H9 (cell line): ENCODE data around the gene MDK. TPM values are rescaled to one million over a fixed set of nuclear protein-coding genes. Genes with fewer than 3 reads are reported as not detected.
A peak's percentile ranks its signal among the peaks of the same experiment; 100 is the strongest.

ENCODE experiments used
- DNase-seq: peaks from one replicate; pipeline ENCODE4 v3.0.0-alpha.2; 2017
- H2AFZ ChIP-seq: one replicate; pipeline ENCODE4 v1.6.1; 2013; ENCODE audit warnings: mild to moderate bottlenecking, low read length, control low read depth, moderate library complexity
- H2AK5ac ChIP-seq: 2 replicates; pipeline ENCODE4 v1.6.1; 2013; ENCODE audit warnings: low read length, control low read depth, mixed read lengths; ENCODE audit not compliant: insufficient read length
- H2BK120ac ChIP-seq: one replicate; pipeline ENCODE4 v1.6.1; 2013; ENCODE audit warnings: low read depth, mild to moderate bottlenecking, low read length, control low read depth, inconsistent platforms; ENCODE audit not compliant: poor library complexity, severe bottlenecking
- H2BK12ac ChIP-seq: 2 replicates; pipeline ENCODE4 v1.6.1; 2013; ENCODE audit warnings: low read length, control low read depth, mixed read lengths, low read depth; ENCODE audit not compliant: insufficient read length
- H2BK15ac ChIP-seq: 2 replicates; pipeline ENCODE4 v1.6.1; 2013; ENCODE audit warnings: low read depth, low read length, control low read depth
- H2BK20ac ChIP-seq: one replicate; pipeline ENCODE4 v1.6.1; 2013; ENCODE audit warnings: low read depth, mild to moderate bottlenecking, low read length, control low read depth, inconsistent platforms; ENCODE audit not compliant: poor library complexity, severe bottlenecking
- H2BK5ac ChIP-seq: 2 replicates; pipeline ENCODE4 v1.6.1; 2013; ENCODE audit warnings: low read length, control low read depth, mixed read lengths; ENCODE audit not compliant: insufficient read length
- H3K14ac ChIP-seq: 2 replicates; pipeline ENCODE4 v1.6.1; 2013; ENCODE audit warnings: low read length, control low read depth; ENCODE audit not compliant: insufficient read depth
- H3K18ac ChIP-seq: 2 replicates; pipeline ENCODE4 v1.6.1; 2013; ENCODE audit warnings: low read depth, mild to moderate bottlenecking, mixed read lengths, low read length, control low read depth; ENCODE audit not compliant: insufficient read length
- H3K23ac ChIP-seq: 2 replicates; pipeline ENCODE4 v1.6.1; 2013; ENCODE audit warnings: low read length, control low read depth, mixed read lengths, low read depth; ENCODE audit not compliant: insufficient read length
- H3K23me2 ChIP-seq: 2 replicates; pipeline ENCODE4 v1.6.1; 2013; ENCODE audit warnings: low read depth, mild to moderate bottlenecking, mixed read lengths, low read length, control low read depth; ENCODE audit not compliant: insufficient read length, poor library complexity, severe bottlenecking
- H3K27ac ChIP-seq: 2 replicates; pipeline ENCODE4 v1.5.1; 2013; ENCODE audit warnings: low read length, control low read depth, mixed read lengths, low read depth; ENCODE audit not compliant: insufficient read length
- H3K27me3 ChIP-seq: 2 replicates; pipeline ENCODE4 v1.6.1; 2013; ENCODE audit warnings: low read length, control low read depth, inconsistent platforms; ENCODE audit not compliant: insufficient read depth
- H3K4ac ChIP-seq: 2 replicates; pipeline ENCODE4 v1.6.1; 2013; ENCODE audit warnings: low read depth, mild to moderate bottlenecking, control low read depth, inconsistent platforms, low read length, moderate library complexity
- H3K4me1 ChIP-seq: 2 replicates; pipeline ENCODE4 v1.6.1; 2013; ENCODE audit warnings: low read length, control low read depth, inconsistent platforms; ENCODE audit not compliant: insufficient read depth
- H3K4me2 ChIP-seq: 2 replicates; pipeline ENCODE4 v1.6.1; 2013; ENCODE audit warnings: low read length, control low read depth, mixed read lengths; ENCODE audit not compliant: insufficient read length, insufficient read depth
- H3K56ac ChIP-seq: 2 replicates; pipeline ENCODE4 v1.6.1; 2013; ENCODE audit warnings: low read depth, mild to moderate bottlenecking, mixed read lengths, low read length, control low read depth; ENCODE audit not compliant: insufficient read length
- H3K79me1 ChIP-seq: 2 replicates; pipeline ENCODE4 v1.6.1; 2013; ENCODE audit warnings: low read depth, mild to moderate bottlenecking, moderate library complexity, low read length, control low read depth, inconsistent platforms; ENCODE audit not compliant: insufficient read depth, poor library complexity, severe bottlenecking
- H3K79me2 ChIP-seq: 2 replicates; pipeline ENCODE4 v1.6.1; 2013; ENCODE audit warnings: low read length, control low read depth, inconsistent platforms; ENCODE audit not compliant: insufficient read depth
- H3K9ac ChIP-seq: 2 replicates; pipeline ENCODE4 v1.6.1; 2013; ENCODE audit warnings: low read length, control low read depth, mixed read lengths; ENCODE audit not compliant: insufficient read length; ENCODE audit errors: extremely low read depth
- H3K9me3 ChIP-seq: one replicate; pipeline ENCODE4 v1.6.1; 2013; ENCODE audit warnings: low read depth, low read length, inconsistent platforms; ENCODE audit not compliant: control insufficient read depth
- H3T11ph ChIP-seq: one replicate; pipeline ENCODE4 v1.6.1; 2013; ENCODE audit warnings: mild to moderate bottlenecking, low read length, control low read depth, inconsistent platforms
- H4K20me1 ChIP-seq: one replicate; pipeline ENCODE4 v1.6.1; 2013; ENCODE audit not compliant: control insufficient read depth, insufficient read length, insufficient read depth
- H4K5ac ChIP-seq: 2 replicates; pipeline ENCODE4 v1.6.1; 2013; ENCODE audit warnings: low read depth, mild to moderate bottlenecking, mixed read lengths, low read length, control low read depth; ENCODE audit not compliant: insufficient read length
- H4K8ac ChIP-seq: replicated peaks from 2 replicates; pipeline ENCODE4 v1.6.1; 2013; ENCODE audit warnings: low read length, control low read depth, mixed read lengths, low read depth; ENCODE audit not compliant: insufficient read length
- H4K91ac ChIP-seq: 2 replicates; pipeline ENCODE4 v1.6.1; 2013; ENCODE audit warnings: low read depth, mild to moderate bottlenecking, moderate library complexity, mixed read lengths, low read length, control low read depth; ENCODE audit not compliant: insufficient read length
- H3K27ac Mint-ChIP-seq, 3 experiments: 2 replicates in 2 of 3; 3 replicates in 1 of 3; pipeline ENCODE4 v1.8.0; 2020 to 2021; ENCODE audit warnings: mixed read lengths in 3 of 3, mild to moderate bottlenecking in 1 of 3, moderate library complexity in 1 of 3
- H3K27me3 Mint-ChIP-seq: 2 replicates; pipeline ENCODE4 v1.8.0; 2021; ENCODE audit warnings: low read depth, mild to moderate bottlenecking, moderate library complexity, mixed read lengths
- H3K36me3 Mint-ChIP-seq, 3 experiments: 2 replicates in 2 of 3; 3 replicates in 1 of 3; pipeline ENCODE4 v1.8.0; 2020 to 2021; ENCODE audit warnings: low read depth in 3 of 3, mixed read lengths in 3 of 3; ENCODE audit not compliant: insufficient read depth in 1 of 3
- H3K4me1 Mint-ChIP-seq, 2 experiments: 2 replicates each; pipeline ENCODE4 v1.8.0; 2020; ENCODE audit warnings: mixed read lengths in 2 of 2
- H3K4me3 Mint-ChIP-seq, 2 experiments: 2 replicates in 1 of 2; 3 replicates in 1 of 2; pipeline ENCODE4 v1.8.0; 2020 to 2021; ENCODE audit warnings: mild to moderate bottlenecking in 2 of 2, mixed read lengths in 2 of 2, moderate library complexity in 1 of 2
- H3K9me3 Mint-ChIP-seq, 2 experiments: 2 replicates in 1 of 2; 3 replicates in 1 of 2; pipeline ENCODE4 v1.8.0; 2020; ENCODE audit warnings: mild to moderate bottlenecking in 2 of 2, mixed read lengths in 2 of 2, moderate library complexity in 1 of 2
- WGBS: extraction: QIAGEN DNeasy Blood & Tissue Kit; methylation state at CpG from one replicate; pipeline ENCODE4 v1.1.7; 2013; ENCODE audit warnings: missing lambda C conversion rate, low lambda C conversion rate, mixed read lengths; ENCODE audit not compliant: insufficient read length; ENCODE audit errors: extremely low coverage; 5-methylcytosine and 5-hydroxymethylcytosine counted together
- total RNA-seq: library from RNA; stranded (reverse); gene quantifications from 2 replicates; pipeline ENCODE4 v1.2.1, GENCODE V29; 2021
- TF ChIP-seq, protein P1 (sequence below): fragments of 200-600 bp; sonication (generic); conservative IDR thresholded peaks from 3 replicates; pipeline ENCODE4 v1.8.0; 2021; ENCODE audit warnings: antibody characterized with exemption, mild to moderate bottlenecking

Gene MDK
- total RNA-seq, 1 experiment from 2014 or later, result 392 TPM

GRCh38 chr11:46402957-46403902 is 21.8 kb downstream of the MDK start:
- Histone ChIP-seq H2BK5ac (no peak overlapping the region), H2BK12ac (no peak overlapping the region), H3K23ac (no peak overlapping the region), H2BK120ac (no peak overlapping the region), H2BK15ac (no peak overlapping the region), H3K4me1 (no peaks in the 10 kb centered on the region), H3K79me2 (no peaks in the 10 kb centered on the region), H2AFZ (no peak overlapping the region), H2AK5ac (no peak overlapping the region), H3K9ac (no peak overlapping the region), H2BK20ac (no peak overlapping the region), H3K14ac (no peak overlapping the region), H4K91ac (no peak overlapping the region), H3K18ac (no peak overlapping the region), H4K8ac (no peak overlapping the region), H3K23me2 (no peaks in the 10 kb centered on the region), H3K4ac (no peak overlapping the region), H3K9me3 (no peaks in the 10 kb centered on the region), H3K79me1 (no peaks in the 10 kb centered on the region), H3K4me2 (no peak overlapping the region), H3T11ph (no peak overlapping the region), H3K56ac (no peak overlapping the region), H4K20me1 (no peaks in the 10 kb centered on the region), H3K27ac (no peak overlapping the region), H4K5ac (no peak overlapping the region), H3K27me3 (no peaks in the 10 kb centered on the region)
- peaks cover 6 to 43% (median 15%) of the 10 kb centered on the region in 3 experiments for H3K36me3 Mint-ChIP-seq
- H3K9me3 Mint-ChIP-seq, result no peaks in the 10 kb centered on the region
- no peaks in the 10 kb centered on the region for H3K27me3 Mint-ChIP-seq
- no peak for DNase-seq
- TF ChIP-seq, protein P1, sequence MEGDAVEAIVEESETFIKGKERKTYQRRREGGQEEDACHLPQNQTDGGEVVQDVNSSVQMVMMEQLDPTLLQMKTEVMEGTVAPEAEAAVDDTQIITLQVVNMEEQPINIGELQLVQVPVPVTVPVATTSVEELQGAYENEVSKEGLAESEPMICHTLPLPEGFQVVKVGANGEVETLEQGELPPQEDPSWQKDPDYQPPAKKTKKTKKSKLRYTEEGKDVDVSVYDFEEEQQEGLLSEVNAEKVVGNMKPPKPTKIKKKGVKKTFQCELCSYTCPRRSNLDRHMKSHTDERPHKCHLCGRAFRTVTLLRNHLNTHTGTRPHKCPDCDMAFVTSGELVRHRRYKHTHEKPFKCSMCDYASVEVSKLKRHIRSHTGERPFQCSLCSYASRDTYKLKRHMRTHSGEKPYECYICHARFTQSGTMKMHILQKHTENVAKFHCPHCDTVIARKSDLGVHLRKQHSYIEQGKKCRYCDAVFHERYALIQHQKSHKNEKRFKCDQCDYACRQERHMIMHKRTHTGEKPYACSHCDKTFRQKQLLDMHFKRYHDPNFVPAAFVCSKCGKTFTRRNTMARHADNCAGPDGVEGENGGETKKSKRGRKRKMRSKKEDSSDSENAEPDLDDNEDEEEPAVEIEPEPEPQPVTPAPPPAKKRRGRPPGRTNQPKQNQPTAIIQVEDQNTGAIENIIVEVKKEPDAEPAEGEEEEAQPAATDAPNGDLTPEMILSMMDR, result no peak
- no CpG with 5 or more reads among the region's 6 CpGs for WGBS
- H3K4me3 Mint-ChIP-seq, result no peak overlapping the region
- no peaks in the 10 kb centered on the region for H3K4me1 Mint-ChIP-seq
- H3K27ac Mint-ChIP-seq, result peak overlapping the region in 1 of 3 experiments; percentile 90; a peak in 2 of 7 replicates
